Neural crest cell (in vitro differentiated cells): ENCODE results near the gene THRSP. TPM values are rescaled to one million over a fixed set of nuclear protein-coding genes. Genes with fewer than 3 reads are reported as not detected.

ENCODE experiments used
- DNase-seq: peaks from one replicate; pipeline ENCODE4 v3.0.0; 2021; ENCODE audit warnings: low read depth, mixed read lengths, low spot score
- H3K27ac Mint-ChIP-seq: one replicate; pipeline ENCODE4 v1.8.0; 2021; ENCODE audit warnings: mild to moderate bottlenecking, mixed read lengths; ENCODE audit not compliant: unreplicated experiment
- H3K27me3 Mint-ChIP-seq: 2 replicates; pipeline ENCODE4 v1.8.0; 2021; ENCODE audit warnings: low read depth, mild to moderate bottlenecking, mixed read lengths
- H3K36me3 Mint-ChIP-seq: 2 replicates; pipeline ENCODE4 v1.8.0; 2021; ENCODE audit warnings: low read depth, mild to moderate bottlenecking, mixed read lengths
- H3K4me1 Mint-ChIP-seq: 2 replicates; pipeline ENCODE4 v1.8.0; 2021; ENCODE audit warnings: mixed read lengths
- H3K4me3 Mint-ChIP-seq: one replicate; pipeline ENCODE4 v1.8.0; 2021; ENCODE audit warnings: mild to moderate bottlenecking, mixed read lengths
- H3K9me3 Mint-ChIP-seq: 2 replicates; pipeline ENCODE4 v1.8.0; 2021; ENCODE audit warnings: mixed read lengths
- CTCF ChIP-seq: fragments of 200-600 bp; sonication (generic); conservative IDR thresholded peaks from 2 replicates; pipeline ENCODE4 v1.5.0; 2021; ENCODE audit warnings: antibody characterized with exemption, mild to moderate bottlenecking
- total RNA-seq: library from RNA; stranded (reverse); gene quantifications from 2 replicates; pipeline ENCODE4 v1.2.1, GENCODE V29; 2021

THRSP gene
- total RNA-seq, 1 donor from 2014 or later = not detected

GRCh38 chr11:78097666-78098385 is 34.2 kb downstream of the THRSP start:
- Mint-ChIP-seq H3K4me1 (peaks cover 8% of the 10 kb centered on the region), H3K27me3 (no peaks in the 10 kb centered on the region), H3K27ac (no peak overlapping the region), H3K9me3 (no peaks in the 10 kb centered on the region), H3K4me3 (no peak overlapping the region), H3K36me3 (peaks cover 21% of the 10 kb centered on the region)
- TF ChIP-seq CTCF = no peak
- no peak for DNase-seq

- Mint-ChIP-seq H3K27me3 (no peaks in the 10 kb centered on the region), H3K4me3 (no peak overlapping the region), H3K9me3 (no peaks in the 10 kb centered on the region), H3K36me3 (peaks cover 18% of the 10 kb centered on the region), H3K4me1 (peaks cover 8% of the 10 kb centered on the region), H3K27ac (peak overlapping the region; percentile 20)
- no peak for TF ChIP-seq CTCF
- DNase-seq = no peak
Observed at GRCh38 chr11:78099666-78100065, 36.0 kb downstream of the THRSP start.

- H3K27ac Mint-ChIP-seq = peak overlapping the region; percentile 35
- no peaks in the 10 kb centered on the region for H3K9me3 Mint-ChIP-seq
- no peak for DNase-seq
- no peaks in the 10 kb centered on the region for H3K27me3 Mint-ChIP-seq
- peaks cover 15% of the 10 kb centered on the region for H3K36me3 Mint-ChIP-seq
- no peak for TF ChIP-seq CTCF
- H3K4me1 Mint-ChIP-seq = peaks cover 8% of the 10 kb centered on the region
- H3K4me3 Mint-ChIP-seq = no peak overlapping the region
Observed at GRCh38 chr11:78100261-78100660, 36.6 kb downstream of the THRSP start.

GRCh38 chr11:78100676-78101472 is 37.2 kb downstream of the THRSP start:
- Mint-ChIP-seq H3K9me3 (no peaks in the 10 kb centered on the region), H3K4me1 (peaks cover 8% of the 10 kb centered on the region), H3K27me3 (no peaks in the 10 kb centered on the region), H3K36me3 (peaks cover 13% of the 10 kb centered on the region), H3K27ac (peak overlapping the region; percentile 43), H3K4me3 (no peak overlapping the region)
- TF ChIP-seq CTCF = no peak
- no peak for DNase-seq

- Mint-ChIP-seq H3K4me3 (no peak overlapping the region), H3K27ac (peak overlapping the region; percentile 6), H3K27me3 (no peaks in the 10 kb centered on the region), H3K36me3 (peaks cover 12% of the 10 kb centered on the region), H3K9me3 (no peaks in the 10 kb centered on the region), H3K4me1 (peaks cover 29% of the 10 kb centered on the region)
- no peak for DNase-seq
- TF ChIP-seq CTCF = no peak
Observed at GRCh38 chr11:78109081-78110015, 45.7 kb downstream of the THRSP start.
